Measurements from ENCODE around the gene RAB25.

The RAB25 gene

DNA sequence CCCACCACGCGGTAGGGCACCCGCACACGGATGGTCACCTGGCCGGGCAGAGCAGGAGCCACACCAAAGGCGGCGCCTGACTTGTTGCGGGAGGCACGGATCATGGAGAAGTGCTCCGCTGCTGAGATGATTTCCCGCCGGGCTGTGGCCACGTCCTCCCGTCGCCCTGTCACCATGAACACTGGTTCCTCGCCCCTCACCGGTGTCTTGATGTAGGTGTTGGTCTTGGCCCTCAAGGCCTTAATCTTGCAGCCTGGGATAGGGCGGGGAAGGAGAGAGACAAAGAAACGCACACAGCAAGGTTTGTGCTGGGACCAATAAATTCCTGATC is 16.4 kb downstream of the RAB25 start:
- in situ Hi-C loops (cut with MboI; ENCODE audit: low sequenced_read_pairs) = no loop called here

DNA sequence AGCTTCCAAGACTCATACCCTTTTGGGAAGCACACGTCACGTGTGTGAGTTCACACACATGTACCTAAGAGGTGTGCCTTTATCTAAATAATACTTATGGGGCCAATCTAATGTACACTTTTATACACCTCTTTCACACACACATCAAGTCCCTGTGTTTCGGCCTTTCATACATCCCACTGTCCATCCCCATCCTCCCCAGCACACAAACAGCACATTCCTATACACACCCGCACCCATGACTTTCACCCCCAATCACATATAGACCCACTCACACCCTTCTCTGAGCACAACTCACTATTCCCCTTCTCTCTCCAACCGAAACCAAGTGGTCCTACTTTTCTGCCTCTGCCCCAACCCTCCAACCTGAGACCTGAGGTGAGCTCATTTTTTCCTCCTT is 17.8 kb downstream of the RAB25 start:
- in situ Hi-C loops (cut with MboI; ENCODE audit: low sequenced_read_pairs) = no loop called here

DNA sequence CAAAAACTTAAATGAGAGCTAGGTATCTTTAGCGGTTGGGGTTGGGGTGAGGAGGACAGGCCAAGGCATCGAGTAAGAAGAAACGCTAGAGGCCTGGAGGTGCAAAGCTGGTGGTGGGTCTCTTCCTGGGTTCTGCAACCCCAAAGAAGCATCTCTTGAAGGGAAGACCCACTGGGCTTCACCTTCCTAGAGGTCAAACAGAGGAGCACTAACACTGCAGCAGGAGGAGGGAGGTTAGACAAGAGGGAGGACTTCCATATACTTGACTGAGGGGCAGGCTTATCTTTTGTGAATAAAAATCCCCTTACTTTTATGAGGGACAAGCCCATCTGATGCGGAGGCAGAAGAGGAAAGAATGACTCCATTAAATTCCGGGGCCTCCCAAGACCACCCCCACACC is 18.8 kb downstream of the RAB25 start:
- in situ Hi-C loops (cut with MboI; ENCODE audit: low sequenced_read_pairs) = no loop called here

DNA sequence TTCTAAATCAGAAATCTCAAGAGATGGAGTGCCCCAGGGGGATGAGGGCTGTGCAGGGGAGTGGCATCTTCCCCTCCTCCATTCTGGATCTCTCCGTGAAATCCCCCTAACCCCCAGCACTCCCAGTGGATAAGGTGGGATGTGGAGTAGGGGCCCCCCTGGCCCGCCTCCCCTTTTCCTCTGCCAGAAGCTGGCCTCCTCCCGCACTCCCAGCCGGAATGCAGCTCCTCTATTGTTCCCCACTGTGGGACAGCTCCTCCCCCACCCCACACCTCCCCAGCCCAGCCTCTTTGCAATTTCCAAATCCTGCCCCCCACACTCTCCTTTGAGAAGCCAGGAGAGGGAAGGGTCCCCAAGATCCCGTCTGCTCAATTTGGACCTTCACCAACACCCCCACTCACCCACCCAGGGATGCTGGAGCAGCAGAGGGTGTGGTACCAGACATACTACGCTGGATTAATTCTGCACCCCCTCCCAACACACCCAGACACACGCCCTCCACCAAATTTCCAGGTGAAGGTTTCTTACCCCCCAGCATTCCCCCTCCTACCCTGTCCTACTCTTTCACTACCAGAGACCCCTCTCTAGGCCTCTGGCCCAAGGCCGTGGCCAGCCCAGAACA is 19.4 kb downstream of the RAB25 start:
- in situ Hi-C loops (cut with MboI; ENCODE audit: low sequenced_read_pairs) = no loop called here

DNA sequence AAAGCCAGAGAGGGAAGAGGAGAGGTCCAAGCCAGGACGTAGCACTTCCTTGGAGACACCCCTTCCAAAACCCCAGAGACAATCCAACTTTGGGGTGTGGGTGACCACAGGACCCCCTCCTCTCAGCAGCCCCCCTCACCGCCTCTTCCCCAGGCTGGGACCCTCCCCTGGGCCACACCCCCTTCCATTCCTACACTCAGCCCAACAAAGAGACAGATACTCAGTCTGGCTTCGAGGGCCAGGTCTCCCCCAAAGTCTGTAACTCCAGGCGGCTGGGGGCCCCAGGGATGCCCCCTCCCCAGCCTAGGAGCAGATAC is 19.9 kb downstream of the RAB25 start:
- in situ Hi-C loops (cut with MboI; ENCODE audit: low sequenced_read_pairs) = no loop called here

DNA sequence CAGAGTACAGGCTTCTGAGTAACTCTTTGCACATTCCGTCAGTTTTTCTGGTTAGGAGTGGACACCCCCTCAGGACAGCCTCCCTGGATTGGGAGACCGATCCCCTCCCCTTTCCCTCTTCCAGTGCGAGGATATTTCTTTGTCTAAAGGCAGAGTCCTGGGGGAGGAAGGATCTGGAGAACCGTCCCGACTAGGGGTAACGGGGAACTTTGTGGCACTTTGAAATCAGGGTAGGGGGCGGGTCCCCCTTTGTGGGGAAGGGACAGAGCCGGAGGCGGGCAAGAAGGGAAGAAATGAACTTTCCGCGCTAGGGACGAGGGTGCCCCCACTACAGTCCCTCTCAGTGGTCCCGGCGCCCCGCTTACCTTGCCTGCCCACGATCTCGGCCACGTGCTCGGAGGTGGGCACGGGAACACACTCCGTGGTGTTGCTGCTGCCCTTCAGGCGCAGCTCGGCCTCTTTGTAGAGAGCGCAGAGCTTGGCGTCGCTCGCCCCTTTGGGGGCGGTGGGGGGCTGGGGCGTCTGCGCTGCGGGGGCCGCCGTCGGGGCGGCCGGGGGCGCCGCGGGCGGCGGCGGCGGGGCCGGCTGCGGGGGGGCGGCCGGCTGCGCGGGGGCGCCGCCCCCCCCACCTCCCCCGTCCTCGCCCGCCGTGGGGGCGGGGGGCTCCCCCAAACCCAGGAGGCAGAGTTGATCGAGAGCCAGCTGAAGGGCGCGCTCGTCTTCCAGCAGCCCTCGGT is 20.4 kb downstream of the RAB25 start:
- in situ Hi-C loops (cut with MboI; ENCODE audit: low sequenced_read_pairs) = no loop called here

DNA sequence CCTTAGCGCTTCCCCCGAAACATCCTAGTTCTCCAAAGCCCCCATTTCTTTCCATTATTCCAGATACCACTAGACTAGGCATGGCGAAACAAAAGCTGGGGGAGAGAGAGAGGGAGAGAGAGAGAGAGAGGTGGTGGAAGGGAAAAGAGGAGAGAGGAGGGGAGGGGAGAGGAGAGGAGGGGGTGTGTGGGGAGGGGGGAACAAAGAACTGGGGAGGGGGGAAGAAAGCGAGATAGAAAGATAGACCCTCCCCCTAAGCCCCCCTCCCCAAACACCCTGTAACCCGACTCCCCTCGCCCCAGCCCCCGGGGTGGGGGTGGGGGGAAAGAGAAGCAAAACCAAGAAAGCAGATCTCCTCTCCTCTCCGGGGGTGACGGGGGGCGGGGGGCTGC is 21.0 kb downstream of the RAB25 start:
- in situ Hi-C loops (cut with MboI; ENCODE audit: low sequenced_read_pairs) = no loop called here

DNA sequence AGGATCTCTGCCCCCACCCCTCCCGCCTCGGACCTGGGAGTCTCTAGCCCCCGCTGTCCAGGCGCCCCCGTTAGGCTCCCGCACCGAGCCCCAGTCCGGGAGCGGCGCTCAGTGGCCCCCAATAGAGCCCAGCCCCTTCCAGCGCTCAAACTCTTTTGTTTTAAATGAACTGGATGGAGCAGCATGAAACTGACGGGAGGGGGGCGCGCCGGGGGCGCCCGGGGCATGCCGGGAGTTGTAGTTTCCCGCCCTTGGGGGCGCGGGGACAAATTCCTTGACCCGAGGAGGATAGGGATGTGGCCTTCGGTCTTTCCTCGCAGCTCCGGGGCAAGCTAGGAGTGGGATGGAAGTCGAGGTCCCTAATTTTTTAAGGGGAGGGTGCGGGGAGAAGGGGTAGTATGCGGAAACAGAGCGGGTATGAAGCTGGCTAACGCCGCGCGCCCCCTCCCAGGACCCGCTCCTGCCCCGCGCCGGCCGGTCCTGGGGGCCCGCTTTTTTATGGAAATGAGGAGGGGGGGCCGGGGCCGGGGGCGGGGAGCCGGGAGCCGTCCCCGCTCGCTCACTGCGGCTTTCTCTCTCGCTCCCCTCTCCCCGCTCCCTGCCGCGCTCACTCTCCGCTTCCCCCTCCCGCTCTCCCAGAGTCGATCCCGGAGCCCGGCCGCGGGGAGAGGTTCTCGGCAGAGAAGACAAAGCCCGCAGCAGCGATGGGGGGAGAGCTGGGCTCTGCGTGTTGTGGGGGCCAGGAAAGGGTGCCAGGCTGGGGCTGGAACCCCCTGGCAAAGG is 21.5 kb downstream of the RAB25 start, which contains the start of gene MEX3A:
Gene MEX3A, minus strand, starts transcription at position 157 of the 783 bp plus-strand sequence. CDS start 467 bp downstream, outside the sequence.
- in situ Hi-C loops (cut with MboI; ENCODE audit: low sequenced_read_pairs) = no loop called here

DNA sequence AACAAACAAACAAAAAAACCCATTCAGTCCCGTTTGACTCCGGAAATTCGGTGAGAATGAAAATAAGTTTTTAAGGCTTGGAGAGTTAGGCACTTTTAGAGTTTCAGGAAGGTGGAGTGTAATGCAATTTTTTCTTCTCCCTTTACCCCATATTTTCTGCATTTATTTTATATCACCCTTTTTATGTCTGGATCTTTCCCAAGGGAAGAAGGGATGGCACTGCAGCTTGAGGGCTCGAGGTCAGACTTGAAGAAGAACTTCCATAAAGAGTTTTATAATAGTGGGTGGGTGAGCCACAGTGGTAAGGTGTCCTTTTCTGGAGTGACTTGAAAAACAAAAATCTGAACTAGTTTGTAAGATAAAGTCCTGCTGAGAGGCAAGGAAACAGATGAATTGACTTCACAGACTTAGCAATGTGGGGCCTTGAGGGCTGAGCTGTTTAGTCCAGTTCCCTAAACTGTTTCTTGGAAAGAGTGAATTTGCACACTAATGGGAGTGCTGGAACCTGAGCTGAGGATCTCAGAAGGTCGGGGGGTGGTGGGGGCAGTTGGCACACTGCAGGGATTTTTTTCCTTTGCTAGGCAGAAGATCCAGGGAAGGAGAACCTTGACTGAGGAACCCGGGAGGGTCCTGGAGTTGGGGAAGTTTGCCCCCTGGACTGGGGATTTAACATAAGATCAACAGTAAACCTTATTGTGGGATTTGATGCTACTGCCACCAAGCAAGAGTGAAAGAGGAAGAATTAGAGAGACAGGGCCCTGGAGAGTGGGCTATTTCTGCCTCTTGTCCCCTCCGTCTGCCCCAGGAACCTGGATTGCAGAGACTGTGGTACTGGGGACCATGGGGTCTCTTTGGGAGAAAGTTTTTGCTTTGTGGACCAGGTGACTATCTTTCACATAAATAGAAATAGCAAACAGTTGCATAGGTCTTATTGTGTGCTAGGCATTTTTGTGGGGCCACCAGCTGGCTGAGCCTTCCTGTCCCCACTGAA is 23.1 kb downstream of the RAB25 start:
- in situ Hi-C loops (cut with MboI; ENCODE audit: low sequenced_read_pairs) = no loop called here

DNA sequence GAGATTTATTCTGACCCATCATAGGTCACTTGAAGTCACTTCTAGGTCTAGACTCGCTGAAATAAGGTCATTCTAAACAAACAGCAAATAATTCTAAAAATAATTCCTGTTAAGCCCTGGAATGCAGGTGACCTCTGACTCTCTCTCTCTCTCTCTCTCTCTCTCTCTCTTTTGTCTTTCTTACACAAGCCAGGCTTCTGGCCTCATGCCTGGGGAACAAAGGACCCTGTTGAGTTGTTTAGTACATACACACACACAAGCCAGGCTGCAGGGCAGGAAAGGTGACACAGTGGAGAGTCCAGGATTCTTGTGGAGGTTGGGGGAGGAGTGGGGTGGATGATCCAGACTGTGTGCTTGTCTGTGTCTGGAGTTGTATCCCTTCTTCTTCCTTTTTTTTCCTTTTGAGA is 25.3 kb downstream of the RAB25 start:
- in situ Hi-C loops (cut with MboI; ENCODE audit: low sequenced_read_pairs) = no loop called here

DNA sequence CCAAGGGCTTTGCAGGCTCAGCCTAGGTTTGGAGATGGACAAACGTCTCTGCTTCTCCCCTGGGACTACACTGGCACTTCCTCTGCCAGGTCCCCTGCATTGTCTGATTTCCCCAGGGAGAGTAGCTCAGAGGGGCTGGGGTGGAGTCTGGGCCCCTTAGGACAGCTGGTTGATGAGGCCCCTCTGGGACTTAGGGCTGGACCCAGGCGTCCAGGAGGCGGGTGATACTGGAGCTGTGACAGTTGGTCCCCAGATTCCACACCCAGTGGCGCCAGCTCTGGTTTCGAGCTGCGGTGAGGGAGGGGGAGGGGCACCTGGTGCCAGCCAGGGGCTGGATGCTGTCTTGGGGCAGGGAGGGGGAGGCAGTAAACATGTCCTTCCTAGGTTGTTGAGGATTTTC is 28.7 kb downstream of the RAB25 start:
- in situ Hi-C loops (cut with MboI; ENCODE audit: low sequenced_read_pairs) = loop anchor here (5.0 kb wide), 1 partner anchor 43 kb away; no protein-coding TSS in a partner anchor

DNA sequence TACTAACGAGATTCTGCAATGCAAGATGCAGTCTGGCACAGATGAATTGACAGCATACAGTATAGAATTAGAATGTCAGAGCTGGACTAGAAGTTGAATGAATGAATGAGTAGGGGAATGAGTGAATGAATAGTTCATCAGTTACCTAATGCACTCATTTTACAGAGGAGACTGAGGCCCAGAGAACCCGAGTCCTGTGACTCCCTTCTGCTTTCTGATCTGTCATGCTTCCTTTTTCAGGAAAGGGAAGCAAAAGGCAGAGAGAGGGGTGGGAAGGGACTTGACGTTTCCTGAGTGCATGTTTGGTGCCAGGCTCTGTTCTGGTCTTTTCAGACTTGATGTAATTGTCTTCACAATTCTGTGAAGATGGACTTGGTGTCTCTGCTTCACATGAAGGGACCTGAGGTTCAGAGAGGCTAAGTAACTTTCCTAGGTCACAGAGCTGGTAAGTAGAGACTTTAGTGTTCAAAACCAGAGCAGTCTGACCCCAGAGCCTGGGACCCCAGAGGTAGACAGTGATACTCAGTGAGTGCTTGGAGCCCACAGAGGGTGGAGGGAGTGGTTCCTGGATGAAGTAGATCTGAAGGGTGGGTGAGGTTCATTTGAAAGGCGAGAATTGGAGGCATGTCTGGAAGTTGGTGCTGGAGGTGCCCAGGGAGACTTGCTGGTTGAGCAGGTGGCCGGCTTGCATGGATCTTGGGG is 29.3 kb downstream of the RAB25 start:
- in situ Hi-C loops (cut with MboI; ENCODE audit: low sequenced_read_pairs) = loop anchor here (5.0 kb wide), 1 partner anchor 42 kb away; no protein-coding TSS in a partner anchor

DNA sequence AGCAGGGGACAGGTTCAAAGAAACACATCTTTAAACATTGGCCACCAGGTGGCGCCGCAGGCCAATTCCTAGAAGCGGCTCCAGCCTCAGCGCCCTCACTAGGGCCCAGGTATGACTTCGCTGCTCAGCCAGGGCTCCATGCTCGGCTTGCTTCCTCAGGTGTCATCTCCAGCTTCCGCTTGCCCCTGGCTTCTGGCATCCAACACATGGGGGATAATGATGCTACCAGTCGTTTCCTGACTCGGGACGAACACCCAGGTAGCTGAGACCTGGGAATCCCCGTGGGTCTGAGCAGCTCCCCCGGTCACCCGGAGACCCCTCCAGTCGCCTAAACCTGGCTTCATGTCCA is 29.9 kb downstream of the RAB25 start:
- in situ Hi-C loops (cut with MboI; ENCODE audit: low sequenced_read_pairs) = loop anchor here (5.0 kb wide), 1 partner anchor 41 kb away; no protein-coding TSS in a partner anchor

DNA sequence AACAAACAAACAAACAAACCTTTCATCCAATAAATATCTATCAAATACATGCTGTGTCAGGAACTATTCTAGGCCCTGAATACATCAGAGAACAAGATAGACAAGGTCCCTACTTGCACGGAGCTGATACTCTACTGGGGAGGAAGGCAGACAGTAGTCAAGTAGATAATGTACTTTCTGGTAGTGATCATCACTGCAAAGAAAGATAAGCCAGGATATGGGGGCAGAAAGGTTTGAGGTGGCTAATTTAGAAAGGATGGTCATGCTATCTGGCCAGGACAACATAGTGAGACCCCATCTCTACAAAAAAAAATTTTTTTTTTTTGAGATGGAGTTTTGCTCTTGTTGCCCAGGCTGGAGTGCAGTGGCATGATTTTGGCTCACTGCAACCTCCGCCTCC is 30.6 kb downstream of the RAB25 start:
- in situ Hi-C loops (cut with MboI; ENCODE audit: low sequenced_read_pairs) = loop anchor here (5.0 kb wide), 1 partner anchor 41 kb away; no protein-coding TSS in a partner anchor

DNA sequence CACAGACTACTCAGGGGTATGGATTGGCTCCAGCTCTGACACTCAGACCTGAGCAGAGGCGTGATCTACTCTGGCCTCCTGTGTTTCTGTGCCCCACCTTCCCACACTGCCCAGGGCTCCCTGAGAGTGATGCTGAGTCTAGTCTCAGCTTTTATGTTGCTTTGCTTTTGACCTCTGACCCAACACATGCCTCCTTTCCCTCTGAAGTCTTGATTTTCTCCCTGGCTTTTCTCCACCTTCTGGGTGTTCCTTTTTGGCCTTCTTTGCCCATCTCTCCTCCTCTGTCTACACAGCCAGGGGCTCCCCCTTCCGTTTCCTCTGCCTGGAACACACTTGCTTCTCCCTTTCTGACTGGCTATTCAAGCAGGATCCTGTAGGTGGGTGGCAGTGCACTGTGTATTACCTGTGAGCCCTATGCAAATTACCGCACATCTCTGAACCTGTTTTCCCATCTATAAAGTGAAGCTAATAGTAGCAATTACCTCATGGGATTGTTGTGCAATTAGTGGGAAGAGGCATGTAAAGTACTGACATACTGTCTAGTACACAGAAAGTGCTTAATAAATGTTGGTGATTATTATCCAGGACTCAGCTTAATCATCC is 35.0 kb downstream of the RAB25 start:
- in situ Hi-C loops (cut with MboI; ENCODE audit: low sequenced_read_pairs) = no loop called here

DNA sequence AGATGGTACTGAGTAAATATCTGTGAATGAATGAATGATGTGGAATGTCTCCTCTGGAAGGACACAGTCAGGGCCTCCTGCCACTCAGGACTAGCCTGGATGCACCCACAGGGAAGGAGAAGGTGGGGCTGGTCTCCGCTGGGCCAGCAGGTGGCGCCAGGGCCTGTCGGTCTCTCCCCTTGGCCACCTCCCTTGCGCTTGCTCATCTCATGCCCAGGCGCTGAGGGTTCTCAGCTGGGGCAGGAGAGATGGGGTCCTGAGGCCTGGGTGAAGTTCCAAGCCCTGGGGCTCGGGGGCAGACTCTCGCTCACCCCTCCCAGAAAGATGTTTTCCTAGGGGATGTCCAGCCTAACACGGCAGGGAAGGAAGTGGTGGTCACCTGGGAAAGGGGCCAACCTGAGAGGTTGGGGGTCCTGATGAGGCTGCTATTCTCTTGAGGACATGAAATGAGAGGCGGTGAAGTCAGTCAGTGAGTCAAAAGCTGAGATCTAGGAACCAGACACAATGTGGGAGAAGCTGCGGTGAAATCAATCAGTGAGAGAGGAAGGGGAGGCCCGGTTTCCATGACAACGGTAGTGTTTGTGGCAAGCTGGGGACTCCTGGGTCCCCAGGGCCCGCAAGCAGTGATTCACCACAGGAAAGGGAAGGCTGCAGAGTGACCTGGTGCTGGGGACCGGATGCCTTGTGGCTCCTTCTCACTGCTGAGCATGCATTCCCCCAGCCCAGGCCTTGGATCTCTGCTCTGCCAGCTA is 35.9 kb downstream of the RAB25 start:
- in situ Hi-C loops (cut with MboI; ENCODE audit: low sequenced_read_pairs) = no loop called here

DNA sequence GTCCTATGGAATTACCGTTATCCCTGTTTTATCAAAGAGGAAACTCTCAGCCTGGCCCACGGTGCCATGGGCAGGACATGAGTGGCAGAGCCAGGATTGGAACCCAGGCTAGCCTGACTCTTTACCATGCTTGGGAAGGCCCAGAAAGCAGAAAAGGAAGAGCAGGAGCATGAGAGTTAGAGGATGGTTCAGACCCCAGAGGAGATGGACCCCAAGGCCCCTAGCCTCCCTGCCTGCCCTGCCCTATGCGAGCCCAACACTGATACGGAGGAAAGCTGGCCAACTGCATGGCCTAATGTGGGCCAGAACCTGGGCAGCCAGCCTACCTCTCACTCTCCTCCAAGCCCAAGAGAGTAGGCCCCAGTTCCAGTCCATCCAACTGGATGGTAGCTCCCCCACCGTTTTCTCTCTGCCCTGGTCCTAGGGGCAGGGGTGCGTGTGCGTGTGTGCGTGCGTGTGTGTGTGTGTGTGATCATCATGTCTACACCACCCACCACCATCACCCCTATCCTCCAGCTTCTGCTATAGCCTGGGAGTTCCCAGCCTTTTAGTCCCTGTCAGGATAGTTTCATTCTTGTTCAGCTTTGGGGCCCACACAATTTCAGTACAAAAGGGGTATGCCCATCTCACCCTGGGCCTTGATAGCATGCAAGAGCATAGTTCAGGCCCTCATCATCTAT is 36.7 kb downstream of the RAB25 start:
- in situ Hi-C loops (cut with MboI; ENCODE audit: low sequenced_read_pairs) = no loop called here

DNA sequence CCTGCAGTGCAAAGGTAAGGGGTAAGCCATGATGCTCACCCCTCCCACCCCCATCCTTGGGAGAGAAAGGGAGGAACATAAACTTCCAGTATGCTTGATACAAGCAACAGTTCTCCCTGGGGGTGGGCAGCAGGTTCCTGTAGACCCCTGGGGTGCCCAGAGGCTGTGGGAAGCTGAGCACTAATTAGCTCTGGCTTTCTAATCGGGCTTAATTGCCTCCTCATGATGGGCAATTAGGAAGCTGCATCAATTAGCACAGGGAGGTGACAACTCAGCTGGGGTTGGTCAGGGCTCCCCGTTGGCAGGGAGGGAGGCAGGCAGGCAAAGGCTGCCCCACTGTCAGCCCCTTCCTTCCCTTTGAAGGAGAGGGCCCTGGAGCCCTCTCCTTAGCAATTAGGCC is 37.8 kb downstream of the RAB25 start:
- in situ Hi-C loops (cut with MboI; ENCODE audit: low sequenced_read_pairs) = no loop called here

DNA sequence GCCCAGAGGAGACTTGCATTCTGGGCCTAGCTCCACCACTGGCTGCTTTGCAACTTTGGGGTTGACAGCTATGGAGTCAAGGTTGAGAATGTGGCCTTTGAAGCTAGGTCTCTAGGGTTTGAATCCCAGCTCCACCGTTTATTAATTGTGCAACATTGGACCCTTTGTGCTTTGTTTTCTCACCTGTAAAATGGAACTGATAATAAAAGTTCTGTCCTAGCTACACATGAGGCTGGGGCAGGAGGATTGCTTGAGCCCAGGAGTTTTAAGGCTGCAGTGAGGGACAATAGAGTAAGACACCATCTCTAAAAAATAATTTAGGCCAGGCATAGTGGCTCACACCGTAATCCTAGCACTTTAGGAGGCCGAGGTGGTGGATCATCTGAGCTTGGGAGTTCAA is 38.3 kb downstream of the RAB25 start:
- in situ Hi-C loops (cut with MboI; ENCODE audit: low sequenced_read_pairs) = no loop called here
